ENCODE measurements around the gene ROCK2.

The ROCK2 gene

DNA sequence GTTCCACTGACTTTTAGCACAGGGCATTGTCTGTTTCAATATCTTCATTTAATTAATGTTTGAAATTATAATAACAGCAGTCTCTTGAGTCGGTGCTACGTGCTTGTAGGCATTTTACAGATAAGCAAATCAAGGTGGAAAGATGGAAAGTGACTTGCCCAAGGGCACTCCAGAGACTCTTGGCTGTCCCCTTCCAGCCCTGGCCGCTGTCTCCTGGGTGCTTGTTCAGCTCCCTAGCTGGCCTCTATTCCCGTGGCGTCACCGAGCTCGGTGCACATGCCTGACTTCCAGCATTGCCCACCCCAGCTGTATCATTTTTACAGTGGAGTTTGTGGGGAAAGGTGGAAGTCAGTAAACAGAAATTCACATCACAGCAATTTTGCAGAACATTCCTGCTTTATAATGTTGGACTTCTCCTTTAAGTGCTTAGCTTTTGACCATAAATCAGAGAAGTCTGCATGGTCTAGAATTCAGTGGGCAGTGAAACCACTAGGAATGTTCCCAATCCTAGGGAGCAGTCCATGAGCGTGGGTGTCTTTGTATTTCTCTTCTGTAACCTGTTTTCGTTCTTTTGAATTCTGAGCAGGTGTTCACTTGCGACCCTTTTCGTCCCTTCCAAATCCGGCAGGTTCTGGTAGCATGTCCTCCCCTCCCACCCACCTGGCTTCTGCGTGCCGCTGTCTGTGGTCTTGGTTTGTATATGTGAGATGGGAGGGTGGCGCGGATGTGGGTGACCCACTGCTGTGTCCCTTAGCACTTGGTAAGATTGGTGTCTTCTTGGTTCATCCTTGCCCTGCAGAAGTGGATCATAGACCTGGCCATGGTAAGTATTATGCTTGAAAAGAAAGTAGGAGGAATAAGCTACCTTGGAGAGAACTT lies 180.8 kb downstream of the ROCK2 start:
- no peak overlapping the region for H3K4me3 ChIP-seq (ENCODE audit: low read length)
- TF ChIP-seq, protein P1, sequence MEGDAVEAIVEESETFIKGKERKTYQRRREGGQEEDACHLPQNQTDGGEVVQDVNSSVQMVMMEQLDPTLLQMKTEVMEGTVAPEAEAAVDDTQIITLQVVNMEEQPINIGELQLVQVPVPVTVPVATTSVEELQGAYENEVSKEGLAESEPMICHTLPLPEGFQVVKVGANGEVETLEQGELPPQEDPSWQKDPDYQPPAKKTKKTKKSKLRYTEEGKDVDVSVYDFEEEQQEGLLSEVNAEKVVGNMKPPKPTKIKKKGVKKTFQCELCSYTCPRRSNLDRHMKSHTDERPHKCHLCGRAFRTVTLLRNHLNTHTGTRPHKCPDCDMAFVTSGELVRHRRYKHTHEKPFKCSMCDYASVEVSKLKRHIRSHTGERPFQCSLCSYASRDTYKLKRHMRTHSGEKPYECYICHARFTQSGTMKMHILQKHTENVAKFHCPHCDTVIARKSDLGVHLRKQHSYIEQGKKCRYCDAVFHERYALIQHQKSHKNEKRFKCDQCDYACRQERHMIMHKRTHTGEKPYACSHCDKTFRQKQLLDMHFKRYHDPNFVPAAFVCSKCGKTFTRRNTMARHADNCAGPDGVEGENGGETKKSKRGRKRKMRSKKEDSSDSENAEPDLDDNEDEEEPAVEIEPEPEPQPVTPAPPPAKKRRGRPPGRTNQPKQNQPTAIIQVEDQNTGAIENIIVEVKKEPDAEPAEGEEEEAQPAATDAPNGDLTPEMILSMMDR (conservative IDR thresholded peaks at IDR 0.05; ENCODE audit: low read length): no peak
- no peak for DNase-seq (ENCODE audit: low read depth)

DNA sequence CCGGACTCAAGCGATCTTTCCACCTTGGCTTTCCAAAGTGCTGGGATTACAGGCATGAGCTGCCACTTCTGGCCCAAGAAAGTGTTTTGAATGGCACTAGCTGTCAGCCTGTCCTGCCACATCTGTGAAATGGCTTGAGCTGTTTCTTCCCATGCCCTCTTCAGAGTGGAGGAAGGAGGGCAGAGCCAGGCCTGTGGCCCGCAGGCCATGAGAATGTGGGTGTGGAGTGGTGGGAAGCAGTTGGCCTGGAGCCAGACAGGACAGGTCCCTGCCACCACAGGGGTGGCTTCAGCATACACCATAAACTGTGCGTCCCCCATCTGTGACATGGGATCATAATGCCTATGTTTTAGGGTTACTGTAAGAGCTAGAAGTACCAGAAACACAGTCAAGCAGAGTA lies 182.7 kb downstream of the ROCK2 start:
- TF ChIP-seq, protein P1 (conservative IDR thresholded peaks at IDR 0.05; ENCODE audit: low read length): no peak
- no peak for DNase-seq (ENCODE audit: low read depth)
- no peak overlapping the region for H3K4me3 ChIP-seq (ENCODE audit: low read length)

DNA sequence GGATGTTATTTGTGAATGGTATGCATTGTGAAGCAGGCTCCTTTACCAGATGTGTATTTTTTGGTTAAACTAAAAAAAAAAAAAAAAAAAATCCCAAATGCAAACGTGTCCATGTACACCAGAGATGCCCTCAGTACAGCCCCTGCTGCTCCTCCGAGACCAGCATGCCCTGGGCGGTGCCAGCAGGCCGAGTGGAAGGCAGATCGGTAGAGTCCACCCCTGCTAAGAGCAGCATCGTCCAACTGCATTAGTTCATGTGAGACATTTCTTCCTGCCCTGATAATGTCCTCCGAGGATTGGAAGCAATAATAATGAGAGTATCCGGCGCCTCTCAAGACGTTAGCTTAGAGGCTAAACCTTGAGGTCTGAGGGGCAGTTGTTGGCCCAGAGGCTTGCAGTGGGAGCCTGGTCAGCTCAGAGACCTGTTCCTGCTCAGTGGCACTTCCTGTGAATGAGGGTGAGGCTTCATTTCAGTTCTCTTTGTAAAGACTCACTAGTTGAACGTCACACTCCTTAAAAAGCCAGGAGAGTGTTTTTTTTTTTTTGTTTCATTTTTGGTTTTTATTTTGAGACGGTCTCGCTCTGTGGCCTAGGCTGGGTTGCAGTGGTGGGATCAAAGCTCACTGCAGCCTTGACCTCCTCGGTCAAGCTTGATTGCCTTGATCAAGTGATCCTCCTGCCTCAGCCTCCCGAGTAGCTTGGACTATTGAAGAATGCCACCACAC lies 183.5 kb downstream of the ROCK2 start:
- no peak for DNase-seq (ENCODE audit: low read depth)
- no peak overlapping the region for H3K4me3 ChIP-seq (ENCODE audit: low read length)
- TF ChIP-seq, protein P1 (conservative IDR thresholded peaks at IDR 0.05; ENCODE audit: low read length): no peak

DNA sequence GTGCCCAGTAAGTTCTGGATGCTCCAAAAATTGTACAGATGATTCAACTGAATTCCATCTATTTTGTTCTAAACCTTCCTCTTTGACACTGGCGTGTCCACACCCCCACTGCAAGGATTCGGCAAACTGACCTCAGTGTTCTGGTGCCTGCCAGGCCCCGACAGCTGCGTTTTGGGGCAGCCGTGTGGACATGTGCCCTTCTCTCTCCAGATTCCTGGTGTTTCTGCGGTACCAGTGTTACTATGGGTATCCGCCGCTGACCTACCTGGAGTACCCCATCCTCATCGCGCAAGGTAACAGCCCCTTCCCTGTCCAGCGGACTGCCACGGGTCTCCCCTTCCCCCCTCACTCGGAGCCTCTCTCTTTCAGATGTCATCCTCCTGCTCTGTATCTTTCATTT lies 184.2 kb downstream of the ROCK2 start:
- no peak overlapping the region for H3K4me3 ChIP-seq (ENCODE audit: low read length)
- TF ChIP-seq, protein P1 (conservative IDR thresholded peaks at IDR 0.05; ENCODE audit: low read length): no peak
- no peak for DNase-seq (ENCODE audit: low read depth)

DNA sequence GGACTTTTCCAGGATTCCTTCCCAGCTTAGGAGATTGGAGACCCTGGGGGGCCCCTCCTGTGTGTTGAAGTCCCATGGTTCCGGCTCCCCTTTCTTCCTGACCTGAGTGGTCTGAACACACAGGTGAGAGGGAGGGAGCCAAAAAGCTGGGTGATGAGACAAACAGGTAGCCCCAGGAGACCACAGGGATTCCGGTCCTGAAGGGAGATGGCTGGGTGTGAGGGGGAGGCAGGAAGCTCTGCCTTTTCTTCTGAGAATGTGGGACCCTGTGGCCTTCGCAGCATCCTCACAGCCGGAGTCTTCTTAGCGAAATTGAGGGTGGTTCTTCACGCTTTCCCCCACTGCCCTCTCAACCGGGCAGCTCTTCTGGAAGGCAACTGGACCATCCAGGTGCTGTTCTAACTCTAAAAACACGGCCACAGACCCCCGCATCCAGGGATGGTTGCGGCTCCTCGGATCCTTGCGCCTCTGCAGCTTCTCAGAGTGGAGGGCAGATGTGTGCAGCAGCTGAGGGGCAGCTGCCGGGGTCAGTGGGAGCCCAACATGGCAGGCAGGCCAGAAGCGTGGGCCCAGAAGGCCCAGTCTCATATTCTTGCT lies 184.8 kb downstream of the ROCK2 start:
- no peak for DNase-seq (ENCODE audit: low read depth)
- TF ChIP-seq, protein P1 (conservative IDR thresholded peaks at IDR 0.05; ENCODE audit: low read length): no peak
- no peak overlapping the region for H3K4me3 ChIP-seq (ENCODE audit: low read length)

DNA sequence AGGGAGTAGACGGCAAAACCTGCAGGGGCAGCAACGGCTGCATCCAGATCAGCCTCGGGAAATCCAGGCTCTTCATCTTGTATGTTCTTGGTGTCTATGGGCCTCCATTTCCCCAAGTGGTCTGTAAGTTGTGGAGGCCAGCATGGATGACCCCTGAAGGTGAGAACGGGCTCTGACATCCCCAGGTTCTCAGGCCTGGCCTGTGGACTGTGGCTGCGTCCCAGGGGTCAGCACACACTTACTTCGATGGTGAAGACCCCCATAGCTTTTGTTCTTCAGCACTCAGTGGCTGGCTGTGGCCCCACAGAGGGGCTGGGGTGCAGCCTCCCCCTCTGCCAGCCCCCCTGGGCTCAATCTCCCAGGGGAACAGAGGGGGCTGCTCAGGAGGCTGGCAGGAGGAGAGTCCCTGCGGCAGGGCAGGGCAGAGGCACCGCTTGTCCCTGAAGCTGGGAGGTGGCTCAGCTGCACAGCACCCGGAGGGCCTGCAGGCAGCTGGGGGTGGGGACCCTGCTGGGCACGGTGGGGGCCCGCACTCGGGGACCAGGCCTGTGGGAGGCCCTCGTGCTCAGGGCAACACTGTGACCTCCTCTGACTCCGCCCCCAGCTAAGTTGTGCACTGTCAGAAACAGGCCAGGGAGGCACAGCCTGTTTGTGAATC lies 185.4 kb downstream of the ROCK2 start:
- TF ChIP-seq, protein P1 (conservative IDR thresholded peaks at IDR 0.05; ENCODE audit: low read length): no peak
- DNase-seq (ENCODE audit: low read depth): no peak

More for the DNA sequence above, 185.4 kb downstream of the ROCK2 start:
- no peak overlapping the region for H3K4me3 ChIP-seq (ENCODE audit: low read length)

All from AG10803 (cell line).